ENCODE results near the gene PIWIL4.

Gene PIWIL4

DNA sequence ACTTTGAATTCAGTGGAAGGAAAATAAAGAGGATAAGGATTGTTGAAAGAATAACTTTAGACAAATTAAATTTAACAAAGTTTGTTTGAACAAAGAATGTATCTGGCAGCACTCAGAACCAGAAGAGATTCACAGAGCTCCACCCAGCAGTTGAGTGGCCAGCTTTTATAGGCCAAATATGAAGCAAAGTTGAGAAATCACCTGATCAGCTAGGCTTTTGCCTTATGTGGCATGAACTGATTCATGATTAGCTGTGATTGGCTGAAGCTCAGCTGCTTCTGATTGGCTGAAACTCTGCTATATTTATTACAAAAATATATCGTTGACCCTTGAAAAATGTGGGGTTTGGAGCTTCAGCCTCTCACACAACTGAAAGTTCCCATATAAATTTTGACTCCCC lies 62.6 kb downstream of the PIWIL4 start:
- in situ Hi-C loops (cut with MboI; ENCODE audit: low sequenced_read_pairs, unreplicated experiment): no loop called here
- DNase-seq (ENCODE audit: low spot score): no peak

DNA sequence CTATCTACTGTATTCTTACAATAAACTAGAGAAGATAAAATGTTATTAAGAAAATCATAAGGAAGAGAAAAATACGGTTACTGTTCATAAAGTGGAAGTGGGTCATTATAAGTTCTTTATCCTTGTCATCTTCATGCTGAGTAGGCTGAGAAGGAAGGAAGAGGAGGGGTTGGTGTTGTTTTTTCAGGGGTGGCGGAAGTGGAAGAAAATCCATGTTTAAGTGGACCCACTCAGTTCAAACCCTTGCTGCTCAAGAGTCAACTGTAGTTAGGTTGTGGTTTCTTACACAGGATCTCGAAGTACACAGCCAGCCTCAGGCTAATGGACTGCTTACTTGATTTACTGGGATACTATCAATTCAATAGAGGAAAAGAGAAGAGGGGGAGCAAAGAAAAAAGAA lies 63.1 kb downstream of the PIWIL4 start:
- TF ChIP-seq, protein P1, sequence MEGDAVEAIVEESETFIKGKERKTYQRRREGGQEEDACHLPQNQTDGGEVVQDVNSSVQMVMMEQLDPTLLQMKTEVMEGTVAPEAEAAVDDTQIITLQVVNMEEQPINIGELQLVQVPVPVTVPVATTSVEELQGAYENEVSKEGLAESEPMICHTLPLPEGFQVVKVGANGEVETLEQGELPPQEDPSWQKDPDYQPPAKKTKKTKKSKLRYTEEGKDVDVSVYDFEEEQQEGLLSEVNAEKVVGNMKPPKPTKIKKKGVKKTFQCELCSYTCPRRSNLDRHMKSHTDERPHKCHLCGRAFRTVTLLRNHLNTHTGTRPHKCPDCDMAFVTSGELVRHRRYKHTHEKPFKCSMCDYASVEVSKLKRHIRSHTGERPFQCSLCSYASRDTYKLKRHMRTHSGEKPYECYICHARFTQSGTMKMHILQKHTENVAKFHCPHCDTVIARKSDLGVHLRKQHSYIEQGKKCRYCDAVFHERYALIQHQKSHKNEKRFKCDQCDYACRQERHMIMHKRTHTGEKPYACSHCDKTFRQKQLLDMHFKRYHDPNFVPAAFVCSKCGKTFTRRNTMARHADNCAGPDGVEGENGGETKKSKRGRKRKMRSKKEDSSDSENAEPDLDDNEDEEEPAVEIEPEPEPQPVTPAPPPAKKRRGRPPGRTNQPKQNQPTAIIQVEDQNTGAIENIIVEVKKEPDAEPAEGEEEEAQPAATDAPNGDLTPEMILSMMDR (IDR thresholded peaks at IDR 0.05; ENCODE audit: borderline replicate concordance, control extremely low read depth, extremely low read depth, insufficient read depth, missing control alignments): no peak
- DNase-seq (ENCODE audit: low spot score): no peak
- in situ Hi-C loops (cut with MboI; ENCODE audit: low sequenced_read_pairs, unreplicated experiment): no loop called here

More for the DNA sequence above, 62.6 kb downstream of the PIWIL4 start:
- TF ChIP-seq, protein P1 (IDR thresholded peaks at IDR 0.05; ENCODE audit: borderline replicate concordance, control extremely low read depth, extremely low read depth, insufficient read depth, missing control alignments): no peak

DNA sequence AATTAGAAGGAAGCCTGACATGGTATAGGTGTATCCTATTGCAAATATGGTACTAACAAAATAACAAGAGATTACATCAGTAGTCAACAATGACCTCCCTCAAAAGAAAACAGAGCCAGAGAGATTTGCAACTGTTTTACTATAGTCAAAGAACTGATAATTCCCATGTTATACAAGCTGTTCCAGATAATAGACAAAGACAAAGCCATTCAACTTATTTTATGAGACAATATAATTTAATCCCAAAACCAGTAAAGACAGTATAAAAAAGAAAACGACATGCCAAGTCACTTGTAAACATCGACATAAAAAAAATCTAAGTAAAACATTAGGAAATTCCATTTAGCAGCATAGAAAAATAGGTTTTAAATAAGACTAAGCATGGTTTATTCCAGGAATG lies 65.2 kb downstream of the PIWIL4 start:
- DNase-seq (ENCODE audit: low spot score): no peak
- TF ChIP-seq, protein P1 (IDR thresholded peaks at IDR 0.05; ENCODE audit: borderline replicate concordance, control extremely low read depth, extremely low read depth, insufficient read depth, missing control alignments): no peak
- in situ Hi-C loops (cut with MboI; ENCODE audit: low sequenced_read_pairs, unreplicated experiment): no loop called here

DNA sequence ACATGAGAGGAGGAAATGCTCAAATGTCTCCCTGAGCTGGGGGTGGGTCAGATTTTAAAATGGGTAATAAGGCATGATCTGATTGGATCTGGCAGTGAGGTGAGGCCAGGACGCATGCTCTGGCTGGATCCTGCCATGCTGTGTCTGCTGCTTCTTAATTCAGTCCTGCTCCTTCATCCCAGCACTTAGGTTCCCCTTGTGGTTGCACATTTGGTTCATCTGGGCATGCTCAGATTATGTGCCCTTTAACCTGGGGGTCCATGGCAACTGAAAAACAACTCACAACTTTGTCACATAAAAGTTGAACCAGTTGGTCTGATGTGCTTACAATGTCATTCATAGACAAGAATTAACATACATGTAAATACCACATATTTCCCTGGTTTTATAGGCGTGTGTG lies 67.9 kb downstream of the PIWIL4 start:
- in situ Hi-C loops (cut with MboI; ENCODE audit: low sequenced_read_pairs, unreplicated experiment): no loop called here
- no peak for DNase-seq (ENCODE audit: low spot score)
- TF ChIP-seq, protein P1 (IDR thresholded peaks at IDR 0.05; ENCODE audit: borderline replicate concordance, control extremely low read depth, extremely low read depth, insufficient read depth, missing control alignments): no peak

DNA sequence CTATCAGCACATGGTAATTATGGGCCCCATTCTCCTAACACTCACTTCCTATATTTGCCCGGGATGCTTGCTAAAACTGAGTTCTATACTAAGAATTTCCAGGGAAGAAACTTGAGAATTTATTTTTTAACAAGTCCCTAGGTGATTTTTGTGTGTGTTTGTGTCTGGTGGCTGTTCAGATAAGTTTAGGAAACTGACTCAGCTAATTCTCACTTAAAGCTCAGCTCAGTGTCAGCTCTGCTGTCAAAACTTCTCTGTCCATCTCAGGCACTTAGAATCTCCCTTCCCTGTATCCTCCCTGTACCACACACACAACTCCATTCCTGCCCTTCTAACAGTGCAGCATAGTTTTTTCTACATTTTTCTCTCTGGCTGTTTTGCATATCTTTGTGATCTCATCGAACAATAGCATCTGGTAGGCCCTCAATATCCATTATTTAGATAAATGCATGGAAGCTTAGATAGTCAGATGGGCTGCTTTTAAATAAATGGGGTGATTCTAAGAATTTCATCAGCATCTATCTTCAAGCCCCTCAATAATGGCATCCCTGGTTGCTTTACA lies 69.3 kb downstream of the PIWIL4 start:
- DNase-seq (ENCODE audit: low spot score): no peak
- in situ Hi-C loops (cut with MboI; ENCODE audit: low sequenced_read_pairs, unreplicated experiment): no loop called here
- TF ChIP-seq, protein P1 (IDR thresholded peaks at IDR 0.05; ENCODE audit: borderline replicate concordance, control extremely low read depth, extremely low read depth, insufficient read depth, missing control alignments): no peak

DNA sequence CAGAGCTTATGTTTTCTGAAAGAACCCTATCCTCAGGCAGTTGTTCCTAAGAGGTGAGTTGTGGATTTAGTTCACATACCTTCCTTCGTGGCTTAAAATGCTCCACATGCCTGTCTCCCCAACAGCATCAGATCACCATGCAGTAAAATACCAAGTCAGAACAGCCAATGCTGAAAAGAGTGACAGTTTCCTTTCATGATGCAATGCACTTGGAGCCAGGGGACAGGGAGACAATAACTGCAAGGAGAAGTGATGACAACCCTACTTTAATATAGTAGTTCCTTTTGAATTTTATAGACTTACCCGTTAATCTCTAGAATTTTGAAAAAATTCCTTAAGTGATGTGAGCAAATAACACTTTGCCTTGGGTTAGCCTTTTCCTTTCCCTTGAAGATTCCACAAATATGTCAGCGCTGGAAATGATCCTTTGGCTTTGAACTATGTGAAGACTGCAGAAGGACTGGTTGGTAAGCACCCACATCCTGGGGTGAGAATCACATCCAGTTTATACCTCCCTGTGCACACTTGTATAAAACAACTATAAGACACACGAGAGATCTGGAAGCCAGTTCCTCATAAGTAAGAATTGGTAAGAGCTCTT lies 71.2 kb downstream of the PIWIL4 start:
- in situ Hi-C loops (cut with MboI; ENCODE audit: low sequenced_read_pairs, unreplicated experiment): no loop called here
- TF ChIP-seq, protein P1 (IDR thresholded peaks at IDR 0.05; ENCODE audit: borderline replicate concordance, control extremely low read depth, extremely low read depth, insufficient read depth, missing control alignments): no peak
- DNase-seq (ENCODE audit: low spot score): no peak

Data from GM13976 (cell line).